ENCODE measurements around the gene SERTAD2.

Gene SERTAD2

DNA sequence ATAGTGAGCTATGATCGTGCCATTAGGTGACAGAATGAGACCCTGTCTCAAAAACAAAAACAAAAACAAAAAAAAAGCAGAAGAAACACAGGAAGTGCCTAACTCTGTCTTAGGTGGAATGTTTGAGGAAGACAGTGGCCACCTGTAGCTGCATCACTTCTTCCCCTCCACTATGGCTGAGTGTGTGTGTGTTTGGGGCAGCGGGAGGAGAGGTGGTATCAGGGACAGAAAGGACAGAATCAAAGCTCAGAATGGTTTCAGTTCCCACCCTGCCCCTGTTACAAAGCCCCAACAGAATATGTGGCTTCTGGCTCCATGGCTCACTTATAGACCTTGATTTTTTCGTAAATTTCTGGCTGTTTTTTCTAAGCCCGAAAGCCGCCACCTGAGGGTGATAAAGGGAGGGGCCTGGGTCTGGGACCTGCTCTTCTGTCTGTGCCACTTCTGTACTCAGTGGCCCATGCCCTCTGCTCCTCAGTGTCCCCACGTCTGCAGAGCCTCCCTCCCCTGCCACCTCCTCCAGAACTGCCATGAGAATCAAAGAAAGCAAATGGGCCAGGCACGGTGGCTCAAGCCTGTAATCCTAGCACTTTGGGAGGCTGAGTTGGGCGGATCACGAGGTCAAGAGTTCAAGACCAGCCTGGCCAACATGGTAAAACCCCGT is 27.4 kb downstream of the SERTAD2 start:
- Histone ChIP-seq H3K4me3 (ENCODE audit: low read depth, low read length) (no peak overlapping the region), H3K4me1 (ENCODE audit: control insufficient read depth, insufficient read depth, low read length) (peaks cover 10% of the 10 kb centered on the region), H3K27me3 (ENCODE audit: control insufficient read depth, insufficient read depth, low read length) (no peaks in the 10 kb centered on the region), H3K36me3 (ENCODE audit: control insufficient read depth, insufficient read depth, low read length) (no peaks in the 10 kb centered on the region), H3K9me3 (ENCODE audit: control insufficient read depth, insufficient read depth, low read length) (no peaks in the 10 kb centered on the region), H3K9ac (ENCODE audit: low read depth, low read length) (no peak overlapping the region), H3K27ac (ENCODE audit: low read depth, low read length) (no peak overlapping the region)

DNA sequence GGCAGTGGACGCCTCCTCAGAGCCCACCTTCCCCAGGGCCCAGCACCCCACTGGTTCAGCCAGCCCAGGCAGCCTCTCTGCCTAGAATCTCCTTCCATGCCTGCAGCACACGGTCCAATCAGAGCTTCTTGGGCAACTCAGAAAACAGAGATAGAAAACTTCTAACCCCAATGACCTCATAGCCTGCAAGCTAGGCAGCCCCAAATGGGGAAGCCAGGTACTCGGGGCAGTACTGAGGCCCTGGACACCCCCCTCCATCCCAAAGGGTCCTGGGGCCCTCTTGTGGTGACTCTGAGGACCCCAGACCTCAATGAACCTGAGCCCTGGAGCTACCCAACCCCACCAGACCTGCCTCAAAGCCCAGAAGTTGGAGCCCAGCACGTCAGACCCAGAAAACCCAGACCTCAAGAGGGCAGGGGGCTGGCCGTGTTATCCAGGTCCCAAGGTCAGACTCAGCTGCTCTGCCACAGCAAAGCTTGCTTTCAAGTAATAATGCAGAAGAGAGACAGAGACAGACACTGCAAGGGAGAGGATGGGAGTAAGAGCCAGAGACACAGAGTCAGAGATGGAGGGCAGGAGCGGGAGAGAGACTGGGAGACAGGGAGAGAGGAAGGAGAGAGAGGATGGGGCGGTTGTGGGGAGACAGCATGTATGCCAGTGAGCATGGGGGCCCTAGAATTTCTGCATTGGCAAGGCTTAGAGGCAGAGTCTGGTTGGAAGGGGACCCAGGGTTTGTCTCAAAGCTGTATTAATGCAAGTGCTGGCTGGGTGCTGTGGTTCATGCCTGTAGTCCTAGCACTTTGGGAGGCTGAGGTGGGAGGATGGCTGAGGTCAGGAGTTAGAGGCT is 28.2 kb downstream of the SERTAD2 start:
- Histone ChIP-seq H3K27me3 (ENCODE audit: control insufficient read depth, insufficient read depth, low read length) (no peaks in the 10 kb centered on the region), H3K4me1 (ENCODE audit: control insufficient read depth, insufficient read depth, low read length) (peaks cover 16% of the 10 kb centered on the region), H3K9me3 (ENCODE audit: control insufficient read depth, insufficient read depth, low read length) (no peaks in the 10 kb centered on the region), H3K4me3 (ENCODE audit: low read depth, low read length) (no peak overlapping the region), H3K36me3 (ENCODE audit: control insufficient read depth, insufficient read depth, low read length) (no peaks in the 10 kb centered on the region), H3K9ac (ENCODE audit: low read depth, low read length) (no peak overlapping the region), H3K27ac (ENCODE audit: low read depth, low read length) (no peak overlapping the region)

DNA sequence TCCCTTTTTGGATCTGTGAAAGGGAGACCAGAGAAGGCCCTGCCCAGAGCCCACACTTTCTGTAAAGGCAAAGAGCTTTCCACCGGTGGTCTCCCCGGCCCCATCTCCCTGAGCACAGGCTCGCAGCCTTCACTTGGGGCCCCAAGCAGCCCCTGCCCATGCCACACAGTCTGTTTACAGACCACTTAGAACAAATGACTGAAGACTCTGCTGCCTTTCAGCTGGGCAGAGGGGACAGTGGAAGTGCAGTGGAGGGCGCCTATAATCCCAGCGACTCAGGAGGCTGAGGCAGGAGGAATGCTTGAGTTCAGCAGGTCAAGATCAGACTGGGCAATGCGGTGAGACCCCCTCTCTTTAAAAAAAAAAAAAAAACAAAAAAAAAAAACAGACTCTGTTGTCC is 28.9 kb downstream of the SERTAD2 start:
- Histone ChIP-seq H3K27me3 (ENCODE audit: control insufficient read depth, insufficient read depth, low read length) (no peaks in the 10 kb centered on the region), H3K9ac (ENCODE audit: low read depth, low read length) (no peak overlapping the region), H3K4me3 (ENCODE audit: low read depth, low read length) (no peak overlapping the region), H3K27ac (ENCODE audit: low read depth, low read length) (no peak overlapping the region), H3K36me3 (ENCODE audit: control insufficient read depth, insufficient read depth, low read length) (no peaks in the 10 kb centered on the region), H3K9me3 (ENCODE audit: control insufficient read depth, insufficient read depth, low read length) (no peaks in the 10 kb centered on the region), H3K4me1 (ENCODE audit: control insufficient read depth, insufficient read depth, low read length) (peaks cover 23% of the 10 kb centered on the region)

GRCh38 chr2:64624108-64624610 is 29.6 kb downstream of the SERTAD2 start:
- Histone ChIP-seq H3K9me3 (ENCODE audit: control insufficient read depth, insufficient read depth, low read length) (no peaks in the 10 kb centered on the region), H3K4me3 (ENCODE audit: low read depth, low read length) (no peak overlapping the region), H3K9ac (ENCODE audit: low read depth, low read length) (no peak overlapping the region), H3K27ac (ENCODE audit: low read depth, low read length) (no peak overlapping the region), H3K4me1 (ENCODE audit: control insufficient read depth, insufficient read depth, low read length) (peaks cover 29% of the 10 kb centered on the region), H3K36me3 (ENCODE audit: control insufficient read depth, insufficient read depth, low read length) (no peaks in the 10 kb centered on the region), H3K27me3 (ENCODE audit: control insufficient read depth, insufficient read depth, low read length) (no peaks in the 10 kb centered on the region)

- Histone ChIP-seq H3K27ac (ENCODE audit: low read depth, low read length) (no peak overlapping the region), H3K4me3 (ENCODE audit: low read depth, low read length) (no peak overlapping the region), H3K36me3 (ENCODE audit: control insufficient read depth, insufficient read depth, low read length) (no peaks in the 10 kb centered on the region), H3K9me3 (ENCODE audit: control insufficient read depth, insufficient read depth, low read length) (no peaks in the 10 kb centered on the region), H3K9ac (ENCODE audit: low read depth, low read length) (no peak overlapping the region), H3K4me1 (ENCODE audit: control insufficient read depth, insufficient read depth, low read length) (peaks cover 29% of the 10 kb centered on the region), H3K27me3 (ENCODE audit: control insufficient read depth, insufficient read depth, low read length) (no peaks in the 10 kb centered on the region)
Observed at GRCh38 chr2:64623242-64623850, 30.4 kb downstream of the SERTAD2 start.

- no peaks in the 10 kb centered on the region for H3K9me3 ChIP-seq (ENCODE audit: control insufficient read depth, insufficient read depth, low read length)
- no peaks in the 10 kb centered on the region for H3K27me3 ChIP-seq (ENCODE audit: control insufficient read depth, insufficient read depth, low read length)
- H3K27ac ChIP-seq (ENCODE audit: low read depth, low read length), result peak overlapping the region; percentile 44
- H3K4me1 ChIP-seq (ENCODE audit: control insufficient read depth, insufficient read depth, low read length), result peaks cover 34% of the 10 kb centered on the region
- no peak overlapping the region for H3K4me3 ChIP-seq (ENCODE audit: low read depth, low read length)
- no peak overlapping the region for H3K9ac ChIP-seq (ENCODE audit: low read depth, low read length)
- H3K36me3 ChIP-seq (ENCODE audit: control insufficient read depth, insufficient read depth, low read length), result no peaks in the 10 kb centered on the region
Observed at GRCh38 chr2:64622443-64623241, 31.1 kb downstream of the SERTAD2 start.

DNA sequence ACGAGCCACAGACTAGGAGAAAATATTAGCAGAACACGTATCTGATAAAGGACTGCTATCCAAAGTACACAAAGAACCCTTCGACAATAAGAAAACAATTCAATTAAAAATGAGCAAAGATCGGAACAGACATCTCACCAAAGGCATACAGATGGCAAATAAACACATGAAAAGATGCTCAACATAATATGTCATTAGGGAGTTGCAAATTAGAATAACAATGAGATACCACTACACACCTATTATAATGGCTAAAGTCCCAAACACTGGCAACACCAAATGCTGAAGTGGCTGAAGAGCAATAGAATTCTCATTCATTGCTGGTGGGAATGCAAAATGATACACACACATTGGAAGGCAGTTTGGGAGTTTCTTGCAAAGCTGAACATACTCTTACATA is 33.1 kb downstream of the SERTAD2 start:
- Histone ChIP-seq H3K4me3 (ENCODE audit: low read depth, low read length) (0 out of 2 replicates have a peak overlapping the region, but pooled peaks have one; percentile 11), H3K27me3 (ENCODE audit: control insufficient read depth, insufficient read depth, low read length) (no peaks in the 10 kb centered on the region), H3K4me1 (ENCODE audit: control insufficient read depth, insufficient read depth, low read length) (peaks cover 37% of the 10 kb centered on the region), H3K36me3 (ENCODE audit: control insufficient read depth, insufficient read depth, low read length) (no peaks in the 10 kb centered on the region), H3K27ac (ENCODE audit: low read depth, low read length) (no peak overlapping the region), H3K9ac (ENCODE audit: low read depth, low read length) (no peak overlapping the region), H3K9me3 (ENCODE audit: control insufficient read depth, insufficient read depth, low read length) (no peaks in the 10 kb centered on the region)

- Histone ChIP-seq H3K9me3 (ENCODE audit: control insufficient read depth, insufficient read depth, low read length) (no peaks in the 10 kb centered on the region), H3K27me3 (ENCODE audit: control insufficient read depth, insufficient read depth, low read length) (peaks cover 2% of the 10 kb centered on the region; the same call in 1 of the 2 replicates), H3K36me3 (ENCODE audit: control insufficient read depth, insufficient read depth, low read length) (no peaks in the 10 kb centered on the region), H3K4me3 (ENCODE audit: low read depth, low read length) (no peak overlapping the region), H3K9ac (ENCODE audit: low read depth, low read length) (no peak overlapping the region), H3K4me1 (ENCODE audit: control insufficient read depth, insufficient read depth, low read length) (peaks cover 33% of the 10 kb centered on the region), H3K27ac (ENCODE audit: low read depth, low read length) (peak overlapping the region; percentile 60)
Observed at GRCh38 chr2:64617631-64618151, 36.0 kb downstream of the SERTAD2 start.

DNA sequence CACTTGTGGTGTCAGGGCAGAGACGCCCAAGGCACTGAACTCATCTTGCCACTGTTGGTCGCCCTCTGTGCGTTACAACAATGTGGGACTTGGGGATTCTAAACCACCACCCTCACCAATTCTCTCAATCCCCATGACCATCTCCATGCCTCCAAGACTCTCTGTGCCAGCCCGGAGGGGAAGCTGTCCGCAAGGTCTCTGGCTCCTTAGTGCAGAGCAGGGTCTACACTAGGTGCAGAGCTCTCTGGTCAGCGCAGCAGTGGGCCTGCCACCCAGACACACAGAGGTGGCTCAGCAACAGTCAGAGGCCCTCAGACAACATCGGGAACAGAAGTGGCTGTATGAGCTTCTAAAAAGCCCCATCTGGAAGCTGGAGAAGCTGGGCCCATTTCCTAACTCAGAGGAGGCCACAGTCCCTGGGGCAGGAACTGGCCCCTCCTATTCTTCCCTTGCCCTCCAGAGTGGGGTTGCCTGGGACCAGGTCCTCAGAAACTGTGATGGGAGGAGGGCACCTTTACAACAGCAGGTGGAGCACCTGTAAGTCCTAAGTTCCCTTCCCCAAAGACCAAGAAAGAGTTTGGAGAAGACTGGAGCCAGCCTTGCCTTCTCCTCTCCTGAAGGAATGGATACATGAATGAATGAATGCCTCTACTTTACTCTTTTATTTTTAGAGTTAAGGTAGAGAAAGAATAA is 37.7 kb downstream of the SERTAD2 start:
- Histone ChIP-seq H3K9ac (ENCODE audit: low read depth, low read length) (no peak overlapping the region), H3K4me1 (ENCODE audit: control insufficient read depth, insufficient read depth, low read length) (peaks cover 29% of the 10 kb centered on the region), H3K4me3 (ENCODE audit: low read depth, low read length) (no peak overlapping the region), H3K36me3 (ENCODE audit: control insufficient read depth, insufficient read depth, low read length) (no peaks in the 10 kb centered on the region), H3K27ac (ENCODE audit: low read depth, low read length) (no peak overlapping the region), H3K9me3 (ENCODE audit: control insufficient read depth, insufficient read depth, low read length) (no peaks in the 10 kb centered on the region), H3K27me3 (ENCODE audit: control insufficient read depth, insufficient read depth, low read length) (peaks cover 6% of the 10 kb centered on the region; the same call in 1 of the 2 replicates)
